Gastroesophageal sphincter (tissue), 3 donors: Measurements from ENCODE around the gene GAPVD1.

ENCODE experiments used
- EP300 ChIP-seq: sonication (generic); formaldehyde crosslinking; IDR thresholded peaks from one replicate; pipeline ENCODE4 v1.6.1; 2017; ENCODE audit warnings: antibody characterized with exemption, mild to moderate bottlenecking
- POLR2A ChIP-seq, 2 donors: fragments of 450-650 bp; IDR thresholded peaks; one replicate each; pipeline ENCODE4 v1.6.1; 2017; ENCODE audit warnings: antibody characterized with exemption in 2 of 2, mild to moderate bottlenecking in 2 of 2, moderate library complexity in 1 of 2
- POLR2AphosphoS5 ChIP-seq: sonication (generic); formaldehyde crosslinking; IDR thresholded peaks from one replicate; pipeline ENCODE4 v1.6.1; 2017; ENCODE audit warnings: antibody characterized with exemption
- TF ChIP-seq, protein P1 (sequence below), 4 experiments: fragments of 200-600 bp in 2 of 4; fragments of 450-650 bp in 2 of 4; sonication (generic) in 1 of 4; IDR thresholded peaks; one replicate each; pipeline ENCODE4 v1.5.1; 2017 to 2019; ENCODE audit warnings: antibody characterized with exemption in 4 of 4, mild to moderate bottlenecking in 2 of 4, moderate library complexity in 2 of 4

DNA sequence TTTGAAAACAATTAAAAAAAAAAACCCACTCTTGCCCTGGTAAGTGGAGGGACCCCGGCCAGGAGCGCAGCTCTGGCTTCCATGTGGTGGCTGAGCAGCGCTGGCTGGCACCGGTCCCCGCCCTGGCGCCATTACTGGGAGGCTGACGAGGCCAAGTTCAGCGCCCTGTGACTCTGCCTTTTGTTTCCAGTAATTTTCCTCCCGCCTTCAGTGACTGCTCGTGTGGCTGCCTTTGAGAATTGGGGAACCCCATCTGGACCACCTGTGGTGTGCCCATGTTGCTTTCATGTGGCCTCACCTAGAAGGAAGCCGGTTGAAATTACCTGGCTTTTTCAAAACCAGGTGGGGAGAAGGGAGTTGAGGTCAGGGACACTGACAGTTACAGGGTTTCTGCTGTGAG lies 136.1 kb downstream of the GAPVD1 start:
- TF ChIP-seq, protein P1, sequence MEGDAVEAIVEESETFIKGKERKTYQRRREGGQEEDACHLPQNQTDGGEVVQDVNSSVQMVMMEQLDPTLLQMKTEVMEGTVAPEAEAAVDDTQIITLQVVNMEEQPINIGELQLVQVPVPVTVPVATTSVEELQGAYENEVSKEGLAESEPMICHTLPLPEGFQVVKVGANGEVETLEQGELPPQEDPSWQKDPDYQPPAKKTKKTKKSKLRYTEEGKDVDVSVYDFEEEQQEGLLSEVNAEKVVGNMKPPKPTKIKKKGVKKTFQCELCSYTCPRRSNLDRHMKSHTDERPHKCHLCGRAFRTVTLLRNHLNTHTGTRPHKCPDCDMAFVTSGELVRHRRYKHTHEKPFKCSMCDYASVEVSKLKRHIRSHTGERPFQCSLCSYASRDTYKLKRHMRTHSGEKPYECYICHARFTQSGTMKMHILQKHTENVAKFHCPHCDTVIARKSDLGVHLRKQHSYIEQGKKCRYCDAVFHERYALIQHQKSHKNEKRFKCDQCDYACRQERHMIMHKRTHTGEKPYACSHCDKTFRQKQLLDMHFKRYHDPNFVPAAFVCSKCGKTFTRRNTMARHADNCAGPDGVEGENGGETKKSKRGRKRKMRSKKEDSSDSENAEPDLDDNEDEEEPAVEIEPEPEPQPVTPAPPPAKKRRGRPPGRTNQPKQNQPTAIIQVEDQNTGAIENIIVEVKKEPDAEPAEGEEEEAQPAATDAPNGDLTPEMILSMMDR (IDR thresholded peaks at IDR 0.05) = no peak
- no peak for TF ChIP-seq POLR2A (IDR thresholded peaks at IDR 0.05)
- TF ChIP-seq POLR2AphosphoS5 = no peak
- TF ChIP-seq EP300 = no peak
